ENCODE results near the gene C14orf180.

C14orf180 gene

DNA sequence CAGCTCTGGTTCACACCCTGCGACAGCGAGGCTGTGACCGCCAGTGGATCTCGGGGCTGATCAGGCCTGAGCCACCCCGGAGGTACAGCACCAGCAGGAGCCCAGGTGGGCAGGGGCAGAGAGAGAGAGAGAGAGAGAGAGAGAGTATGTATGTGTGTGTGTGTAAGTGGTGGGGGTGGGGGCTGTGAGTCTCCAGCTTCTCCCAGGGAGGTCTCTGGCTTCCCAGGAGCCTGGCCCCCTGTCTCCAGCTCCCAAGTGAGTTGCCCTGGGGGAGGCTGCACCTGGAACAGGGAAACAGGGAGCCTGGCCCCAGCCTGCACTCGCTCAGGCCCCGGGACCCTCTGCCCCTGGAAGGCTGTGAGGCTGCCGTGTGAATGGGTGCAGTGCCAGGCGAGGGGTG, 2.0 kb downstream of the C14orf180 start:
- TF ChIP-seq, protein P1, sequence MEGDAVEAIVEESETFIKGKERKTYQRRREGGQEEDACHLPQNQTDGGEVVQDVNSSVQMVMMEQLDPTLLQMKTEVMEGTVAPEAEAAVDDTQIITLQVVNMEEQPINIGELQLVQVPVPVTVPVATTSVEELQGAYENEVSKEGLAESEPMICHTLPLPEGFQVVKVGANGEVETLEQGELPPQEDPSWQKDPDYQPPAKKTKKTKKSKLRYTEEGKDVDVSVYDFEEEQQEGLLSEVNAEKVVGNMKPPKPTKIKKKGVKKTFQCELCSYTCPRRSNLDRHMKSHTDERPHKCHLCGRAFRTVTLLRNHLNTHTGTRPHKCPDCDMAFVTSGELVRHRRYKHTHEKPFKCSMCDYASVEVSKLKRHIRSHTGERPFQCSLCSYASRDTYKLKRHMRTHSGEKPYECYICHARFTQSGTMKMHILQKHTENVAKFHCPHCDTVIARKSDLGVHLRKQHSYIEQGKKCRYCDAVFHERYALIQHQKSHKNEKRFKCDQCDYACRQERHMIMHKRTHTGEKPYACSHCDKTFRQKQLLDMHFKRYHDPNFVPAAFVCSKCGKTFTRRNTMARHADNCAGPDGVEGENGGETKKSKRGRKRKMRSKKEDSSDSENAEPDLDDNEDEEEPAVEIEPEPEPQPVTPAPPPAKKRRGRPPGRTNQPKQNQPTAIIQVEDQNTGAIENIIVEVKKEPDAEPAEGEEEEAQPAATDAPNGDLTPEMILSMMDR (IDR thresholded peaks at IDR 0.05; ENCODE audit: insufficient read depth, low read depth, low read length, missing control alignments): no peak
- DNase-seq (ENCODE audit: low read depth): no peak
- H3K4me3 ChIP-seq (ENCODE audit: low read depth, low read length): no peak overlapping the region

DNA sequence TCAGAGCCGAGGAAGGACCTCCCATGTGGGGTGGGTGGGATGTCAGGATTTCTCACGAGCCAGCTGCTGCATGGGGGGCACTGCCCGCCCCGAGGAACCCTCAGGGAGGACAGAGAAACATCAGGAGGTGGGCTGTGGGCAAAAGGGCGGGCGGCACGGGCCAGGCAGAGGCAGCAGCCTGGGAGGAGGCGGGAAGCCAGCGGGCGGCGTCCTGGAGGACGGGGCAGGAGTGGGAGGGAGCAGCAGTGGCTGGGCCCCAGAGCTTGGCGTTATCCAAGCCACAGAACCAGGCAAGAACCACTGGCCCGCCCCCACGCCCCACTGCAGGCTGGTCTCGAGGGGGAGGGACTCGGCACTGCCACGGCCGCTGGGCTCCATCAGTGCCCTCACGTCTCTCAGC, 2.4 kb downstream of the C14orf180 start:
- no peak for DNase-seq (ENCODE audit: low read depth)
- H3K4me3 ChIP-seq (ENCODE audit: low read depth, low read length): no peak overlapping the region
- TF ChIP-seq, protein P1 (IDR thresholded peaks at IDR 0.05; ENCODE audit: insufficient read depth, low read depth, low read length, missing control alignments): no peak

DNA sequence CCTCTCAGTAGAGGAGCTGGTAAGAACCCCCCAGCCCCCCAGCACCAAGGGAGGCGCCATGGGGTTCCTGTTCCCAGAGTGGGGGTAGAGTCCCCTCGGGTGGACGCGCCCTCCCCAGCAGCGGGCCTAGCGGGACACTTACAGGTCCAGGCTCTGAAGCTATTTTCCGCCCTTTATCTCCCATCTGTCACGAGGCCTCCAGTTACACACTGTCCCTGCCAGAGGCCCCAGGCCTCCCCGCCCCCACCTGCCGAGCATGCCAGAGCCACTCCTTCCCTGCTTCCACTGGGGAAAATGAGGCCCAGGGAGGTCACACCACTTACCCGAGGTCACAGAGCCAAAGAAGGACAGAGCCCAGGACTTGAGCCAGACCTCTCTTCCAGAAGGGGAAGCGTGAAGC, 3.1 kb downstream of the C14orf180 start:
- no peak for DNase-seq (ENCODE audit: low read depth)
- H3K4me3 ChIP-seq (ENCODE audit: low read depth, low read length): no peak overlapping the region
- TF ChIP-seq, protein P1 (IDR thresholded peaks at IDR 0.05; ENCODE audit: insufficient read depth, low read depth, low read length, missing control alignments): no peak

DNA sequence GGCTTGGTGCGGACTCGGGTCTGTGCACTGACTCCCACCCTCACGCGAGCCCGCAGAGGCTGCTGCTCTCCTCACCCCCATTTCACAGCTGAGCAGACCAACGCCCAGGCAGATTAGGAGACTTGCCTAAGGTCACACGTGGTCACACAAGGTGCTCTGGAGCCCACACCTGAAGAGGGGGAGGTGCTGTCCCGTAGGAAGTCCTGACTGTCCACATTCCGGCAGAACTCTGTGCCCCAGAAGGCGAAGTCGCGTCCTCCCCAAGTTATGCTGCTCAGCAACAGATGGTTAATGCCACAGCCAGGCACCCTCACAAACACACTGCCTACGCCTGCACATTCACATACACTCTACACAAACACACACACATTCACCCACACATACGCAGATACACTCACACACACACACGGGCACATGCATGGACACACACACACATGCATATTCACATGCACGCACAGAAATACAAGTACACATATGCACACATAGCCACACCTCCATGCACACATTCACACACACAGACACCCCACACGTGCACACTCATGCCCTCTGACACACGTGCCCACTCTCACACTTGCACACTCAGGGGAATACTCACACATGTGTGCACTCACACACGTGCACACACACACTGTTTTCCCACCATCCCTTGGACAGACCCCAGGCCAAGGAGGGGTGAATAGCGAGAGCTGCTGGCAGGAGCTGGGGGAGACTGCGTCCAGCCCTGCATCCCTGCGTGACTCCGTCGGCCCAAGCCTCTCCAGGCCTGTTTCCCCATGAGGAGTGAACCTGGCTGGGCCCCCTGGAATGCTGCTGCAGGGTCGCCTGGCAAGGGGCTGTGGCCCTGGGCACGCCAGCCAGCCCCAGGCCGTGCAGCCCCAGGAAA, 4.1 kb downstream of the C14orf180 start:
- no peak for DNase-seq (ENCODE audit: low read depth)
- TF ChIP-seq, protein P1 (IDR thresholded peaks at IDR 0.05; ENCODE audit: insufficient read depth, low read depth, low read length, missing control alignments): no peak
- no peak overlapping the region for H3K4me3 ChIP-seq (ENCODE audit: low read depth, low read length)

DNA sequence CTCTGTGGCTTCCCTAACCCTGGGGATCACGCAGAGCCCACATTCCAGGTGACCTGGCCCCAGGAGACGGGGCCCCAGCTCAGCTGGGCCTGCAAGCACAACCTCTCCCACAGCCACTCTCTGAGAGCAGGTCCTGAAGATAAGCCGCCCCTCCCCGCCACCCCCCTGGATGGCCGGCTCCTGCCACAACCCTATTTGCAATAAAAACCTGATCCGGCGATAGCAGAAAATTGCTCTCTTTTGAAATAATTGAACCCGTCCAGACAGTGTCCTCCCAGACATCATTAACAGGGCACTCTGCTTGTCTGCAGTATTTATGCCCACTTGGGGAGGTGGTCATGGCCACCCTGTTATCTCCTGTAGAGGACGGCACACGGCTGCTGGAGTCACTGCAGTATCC, 5.0 kb downstream of the C14orf180 start:
- TF ChIP-seq, protein P1 (IDR thresholded peaks at IDR 0.05; ENCODE audit: insufficient read depth, low read depth, low read length, missing control alignments): no peak
- H3K4me3 ChIP-seq (ENCODE audit: low read depth, low read length): no peak overlapping the region
- DNase-seq (ENCODE audit: low read depth): no peak

DNA sequence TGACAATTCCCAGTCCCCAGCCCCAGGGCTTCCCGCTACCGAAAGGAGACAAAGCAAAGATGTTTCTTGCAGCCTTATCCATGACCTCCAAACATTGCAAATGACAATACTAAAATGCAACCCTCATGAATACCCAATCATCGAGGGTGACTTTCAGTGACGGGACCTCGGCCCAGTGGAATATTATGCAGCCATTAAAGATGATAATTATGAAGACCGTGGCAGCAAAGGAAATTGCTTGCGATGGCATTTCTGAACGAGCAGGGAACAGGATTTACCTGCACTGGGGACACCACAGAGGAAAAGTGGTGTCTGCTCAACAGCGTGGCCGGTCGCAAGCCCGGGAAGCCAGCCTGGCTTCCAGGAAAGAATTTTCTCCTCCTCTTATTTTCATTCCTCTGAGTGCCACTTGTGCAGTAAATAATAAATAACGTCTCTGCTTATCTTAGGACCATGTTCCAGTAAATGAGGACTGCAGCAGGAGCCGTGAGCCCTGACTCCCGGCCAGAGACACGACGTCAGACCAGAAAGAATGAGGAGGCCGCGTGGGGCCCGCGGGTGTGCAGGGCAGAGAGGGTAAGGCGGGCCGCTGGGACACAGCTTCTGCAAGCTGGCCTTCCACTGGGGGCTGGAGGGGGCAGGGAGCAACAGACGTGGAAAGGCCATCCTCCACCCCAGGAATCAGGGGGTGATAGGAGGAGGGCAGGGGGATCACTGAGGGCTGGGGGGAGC, 6.6 kb downstream of the C14orf180 start:
- TF ChIP-seq, protein P1 (IDR thresholded peaks at IDR 0.05; ENCODE audit: insufficient read depth, low read depth, low read length, missing control alignments): no peak
- no peak overlapping the region for H3K4me3 ChIP-seq (ENCODE audit: low read depth, low read length)
- no peak for DNase-seq (ENCODE audit: low read depth)
